ENCODE measurements around the gene PSMD8. TPM values are rescaled to one million over a fixed set of nuclear protein-coding genes. Genes with fewer than 3 reads are reported as not detected.

PSMD8 gene
- total RNA-seq, 1 experiment from 2014 or later = 367 TPM

DNA sequence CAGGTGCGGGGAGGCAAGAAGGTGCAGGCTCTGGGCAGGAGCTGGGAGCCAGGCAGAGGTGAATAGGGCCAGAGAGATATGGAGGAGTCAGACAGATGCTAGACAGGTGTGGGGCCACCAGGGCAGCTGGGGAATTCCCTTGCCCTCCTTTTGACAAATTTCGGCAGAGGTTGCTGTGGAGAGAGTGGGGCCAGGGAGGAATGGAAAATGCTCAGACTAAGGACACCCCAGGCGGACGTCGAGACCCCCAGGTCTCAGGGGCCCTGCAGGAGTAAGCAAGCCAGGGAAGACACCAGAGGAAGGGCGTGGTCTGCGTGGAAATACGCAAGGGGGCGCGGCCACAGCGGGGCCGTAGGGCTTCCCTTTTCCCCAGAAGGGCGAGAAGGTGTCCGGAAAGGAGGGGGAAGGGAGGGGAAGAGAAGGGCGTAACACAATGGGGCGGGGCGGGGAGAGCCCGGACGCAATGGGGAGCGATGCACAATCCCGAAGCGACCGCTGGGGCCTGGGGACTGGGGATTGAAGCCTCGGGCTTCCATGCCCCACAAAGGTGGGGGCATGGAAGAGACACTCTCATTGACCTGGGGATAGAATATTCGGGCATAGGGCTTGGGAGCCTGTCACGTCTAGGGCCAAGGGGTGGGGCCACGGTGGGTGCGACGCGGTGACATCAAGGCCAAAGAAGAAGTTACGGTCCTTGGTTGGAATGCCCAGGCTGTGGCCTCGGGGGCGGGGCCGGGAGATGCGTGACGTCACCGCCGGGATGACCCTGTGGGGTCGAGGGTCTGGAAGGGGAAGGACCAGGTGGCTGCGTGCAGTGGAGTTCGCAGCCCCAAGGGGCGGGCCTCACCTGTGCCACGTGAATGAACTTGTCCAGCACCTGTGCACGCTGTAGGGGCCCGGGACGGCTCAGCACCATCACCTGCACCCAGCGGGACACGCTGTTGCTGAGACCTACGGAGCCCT, 43.5 kb downstream of the PSMD8 start:
- intact Hi-C loops (cut with micrococcal nuclease) = no loop called here
- Histone ChIP-seq H4K20me1 (ENCODE audit: low read length) (no peaks in the 10 kb centered on the region), H3K4me2 (ENCODE audit: low read length) (peak overlapping the region; percentile 82), H3K4me3 (ENCODE audit: low read length) (peak overlapping the region; percentile 56), H3K9me3 (ENCODE audit: low read length) (no peaks in the 10 kb centered on the region), H3K36me3 (ENCODE audit: low read depth, low read length) (no peaks in the 10 kb centered on the region), H3K4me1 (ENCODE audit: insufficient read depth, low read length) (peaks cover 5% of the 10 kb centered on the region; the same call in 1 of the 2 replicates), H2AFZ (ENCODE audit: low read length) (peak overlapping the region; percentile 70), H3F3A (ENCODE audit: low read length, unreplicated experiment) (no peaks in the 10 kb centered on the region), H3K27me3 (ENCODE audit: low read length) (no peaks in the 10 kb centered on the region), H3K9ac (ENCODE audit: low read length) (no peak overlapping the region), H3K9me2 (replicated peaks; ENCODE audit: low read length) (no peaks in the 10 kb centered on the region), H3K79me2 (ENCODE audit: low read length) (no peaks in the 10 kb centered on the region), H3K27ac (ENCODE audit: low read length) (no peak overlapping the region)
- no TSS peak for BruUV-seq (replicated peaks)
- no peak for TF ChIP-seq EZH2phosphoT487 (IDR thresholded peaks at IDR 0.05; ENCODE audit: borderline replicate concordance, low read length)
- ATAC-seq = peak; percentile 91
- POLR2A ChIA-PET (ENCODE audit: unreplicated experiment) = no interaction called here
- DNase-seq = peak; percentile 62
- CTCF ChIA-PET = no interaction called here

DNA sequence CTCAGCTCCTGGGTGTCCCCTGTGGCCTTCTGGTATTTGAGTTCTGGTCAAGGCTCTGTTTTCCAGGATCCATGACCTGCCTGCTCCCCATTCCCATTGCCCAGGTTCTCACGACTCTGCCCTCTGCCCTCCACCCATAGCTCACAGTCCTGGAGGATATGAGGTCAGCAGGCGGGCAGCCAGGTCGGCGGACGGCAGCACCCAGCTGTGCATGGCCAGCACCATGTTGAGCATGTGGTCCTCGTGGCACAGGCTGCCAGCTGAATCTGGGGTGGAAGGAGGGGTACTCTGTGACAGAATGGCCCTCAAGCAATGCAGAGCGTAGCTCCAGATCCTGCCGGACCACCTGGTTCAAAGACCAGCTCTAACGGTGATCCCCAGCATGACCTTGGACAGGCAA, 46.6 kb downstream of the PSMD8 start:
- no peaks in the 10 kb centered on the region for H3F3A ChIP-seq (ENCODE audit: low read length, unreplicated experiment)
- no peaks in the 10 kb centered on the region for H3K79me2 ChIP-seq (ENCODE audit: low read length)
- no peak for ATAC-seq
- H3K27ac ChIP-seq (ENCODE audit: low read length) = no peak overlapping the region
- no peaks in the 10 kb centered on the region for H3K27me3 ChIP-seq (ENCODE audit: low read length)
- H3K9me3 ChIP-seq (ENCODE audit: low read length) = no peaks in the 10 kb centered on the region
- no peak overlapping the region for H2AFZ ChIP-seq (ENCODE audit: low read length)
- H3K36me3 ChIP-seq (ENCODE audit: low read depth, low read length) = no peaks in the 10 kb centered on the region
- CTCF ChIA-PET = no interaction called here
- no peak overlapping the region for H3K4me2 ChIP-seq (ENCODE audit: low read length)
- DNase-seq = no peak
- no peak overlapping the region for H3K4me3 ChIP-seq (ENCODE audit: low read length)
- no TSS peak for BruUV-seq (replicated peaks)
- no peaks in the 10 kb centered on the region for H3K9me2 ChIP-seq (replicated peaks; ENCODE audit: low read length)
- no peak overlapping the region for H3K9ac ChIP-seq (ENCODE audit: low read length)
- no peaks in the 10 kb centered on the region for H4K20me1 ChIP-seq (ENCODE audit: low read length)
- H3K4me1 ChIP-seq (ENCODE audit: insufficient read depth, low read length) = peaks cover 5% of the 10 kb centered on the region; the same call in 1 of the 2 replicates
- POLR2A ChIA-PET (ENCODE audit: unreplicated experiment) = no interaction called here
- intact Hi-C loops (cut with micrococcal nuclease) = no loop called here
- TF ChIP-seq, protein P1, sequence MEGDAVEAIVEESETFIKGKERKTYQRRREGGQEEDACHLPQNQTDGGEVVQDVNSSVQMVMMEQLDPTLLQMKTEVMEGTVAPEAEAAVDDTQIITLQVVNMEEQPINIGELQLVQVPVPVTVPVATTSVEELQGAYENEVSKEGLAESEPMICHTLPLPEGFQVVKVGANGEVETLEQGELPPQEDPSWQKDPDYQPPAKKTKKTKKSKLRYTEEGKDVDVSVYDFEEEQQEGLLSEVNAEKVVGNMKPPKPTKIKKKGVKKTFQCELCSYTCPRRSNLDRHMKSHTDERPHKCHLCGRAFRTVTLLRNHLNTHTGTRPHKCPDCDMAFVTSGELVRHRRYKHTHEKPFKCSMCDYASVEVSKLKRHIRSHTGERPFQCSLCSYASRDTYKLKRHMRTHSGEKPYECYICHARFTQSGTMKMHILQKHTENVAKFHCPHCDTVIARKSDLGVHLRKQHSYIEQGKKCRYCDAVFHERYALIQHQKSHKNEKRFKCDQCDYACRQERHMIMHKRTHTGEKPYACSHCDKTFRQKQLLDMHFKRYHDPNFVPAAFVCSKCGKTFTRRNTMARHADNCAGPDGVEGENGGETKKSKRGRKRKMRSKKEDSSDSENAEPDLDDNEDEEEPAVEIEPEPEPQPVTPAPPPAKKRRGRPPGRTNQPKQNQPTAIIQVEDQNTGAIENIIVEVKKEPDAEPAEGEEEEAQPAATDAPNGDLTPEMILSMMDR (conservative IDR thresholded peaks at IDR 0.05; ENCODE audit: low read depth, low read length) = no peak
- no peak for TF ChIP-seq EZH2phosphoT487 (IDR thresholded peaks at IDR 0.05; ENCODE audit: borderline replicate concordance, low read length)
- no peak for TF ChIP-seq EZH2 (IDR thresholded peaks at IDR 0.05; ENCODE audit: low read length, unreplicated experiment)

- H3K4me3 ChIP-seq (ENCODE audit: low read length) = no peak overlapping the region
- TF ChIP-seq, protein P1 (conservative IDR thresholded peaks at IDR 0.05; ENCODE audit: low read depth, low read length) = no peak
- TF ChIP-seq EZH2phosphoT487 (IDR thresholded peaks at IDR 0.05; ENCODE audit: borderline replicate concordance, low read length) = no peak
Observed at GRCh38 chr19:38421856-38422255, 47.5 kb downstream of the PSMD8 start.

More at GRCh38 chr19:38421856-38422255, 47.5 kb downstream of the PSMD8 start:
- POLR2A ChIA-PET (ENCODE audit: unreplicated experiment) = no interaction called here
- no TSS peak for BruUV-seq (replicated peaks)
- H3F3A ChIP-seq (ENCODE audit: low read length, unreplicated experiment) = no peaks in the 10 kb centered on the region
- no peaks in the 10 kb centered on the region for H3K9me3 ChIP-seq (ENCODE audit: low read length)
- ATAC-seq (no peak), DNase-seq (no peak)
- no peaks in the 10 kb centered on the region for H3K36me3 ChIP-seq (ENCODE audit: low read depth, low read length)
- CTCF ChIA-PET = no interaction called here
- no peaks in the 10 kb centered on the region for H3K9me2 ChIP-seq (replicated peaks; ENCODE audit: low read length)
- H3K27ac ChIP-seq (ENCODE audit: low read length) = no peak overlapping the region
- no peak overlapping the region for H3K9ac ChIP-seq (ENCODE audit: low read length)
- no peak overlapping the region for H2AFZ ChIP-seq (ENCODE audit: low read length)
- no peaks in the 10 kb centered on the region for H3K27me3 ChIP-seq (ENCODE audit: low read length)
- no peak overlapping the region for H3K4me2 ChIP-seq (ENCODE audit: low read length)
- peaks cover 5% of the 10 kb centered on the region; the same call in 1 of the 2 replicates for H3K4me1 ChIP-seq (ENCODE audit: insufficient read depth, low read length)
- no peaks in the 10 kb centered on the region for H4K20me1 ChIP-seq (ENCODE audit: low read length)
- no peaks in the 10 kb centered on the region for H3K79me2 ChIP-seq (ENCODE audit: low read length)
- intact Hi-C loops (cut with micrococcal nuclease) = no loop called here

Data from PC-3 (cell line).